Measurements from ENCODE around the gene CERKL. TPM values are rescaled to one million over a fixed set of nuclear protein-coding genes. Genes with fewer than 3 reads are reported as not detected.

The CERKL gene
- total and polyA plus RNA-seq, 9 of the 15 experiments (the other 6 are each of a cell fraction or from before 2014, with no cell fraction given), result 0.04 to 0.08 TPM; not detected in 7

GRCh38 chr2:181632733-181633401 is 24.0 kb downstream of the CERKL start:
- no peak overlapping the region for H3K27ac ChIP-seq (ENCODE audit: extremely low read depth, low read depth, low read length)
- DNase-seq (ENCODE audit: extremely low read depth in 1 of 4, low spot score in 3 of 4) (no peak), FAIRE-seq (no peak), ATAC-seq (no peak)
- no peaks in the 10 kb centered on the region for H3K9me3 ChIP-seq (replicated peaks; ENCODE audit: control insufficient read depth, insufficient read depth, low read depth, low read length)
- ChIA-PET POLR2A (interaction anchor here (0.6 kb wide), 1 partner anchor 19 kb away, joined by 3 read pairs; no protein-coding TSS in a partner anchor), CTCF (ENCODE audit: low intra/inter-chr PET ratio) (no interaction called here)
- no peak overlapping the region for H3K4me2 ChIP-seq (ENCODE audit: insufficient read depth, low read length)
- in situ Hi-C loops (cut with MboI) (no loop called here), intact Hi-C loops (cut with micrococcal nuclease) (no loop called here)
- H3K9me1 ChIP-seq (ENCODE audit: control insufficient read depth, insufficient read depth, low read length), result no peaks in the 10 kb centered on the region
- H2AFZ ChIP-seq (ENCODE audit: low read depth, low read length), result no peak overlapping the region
- H3K4me1 ChIP-seq (replicated peaks in 1 of 2; ENCODE audit: control insufficient read depth in 2 of 2, insufficient read depth in 2 of 2, low read length in 2 of 2), result no peaks in the 10 kb centered on the region
- BruUV-seq (replicated peaks), result no TSS peak
- no peak overlapping the region for H3K4me3 ChIP-seq
- H3K79me2 ChIP-seq (ENCODE audit: control insufficient read depth, insufficient read depth, low read length), result no peaks in the 10 kb centered on the region
- H3K9ac ChIP-seq (ENCODE audit: insufficient read depth in 1 of 2, low read depth in 2 of 2, low read length in 2 of 2), result no peak overlapping the region
- no peaks in the 10 kb centered on the region for H4K20me1 ChIP-seq (replicated peaks; ENCODE audit: control insufficient read depth, insufficient read depth, low read length)
- WGBS (ENCODE audit: insufficient coverage, low coverage, missing lambda C conversion rate), result 0% methylated on average over 4 of the region's 4 CpGs
- H3K36me3 ChIP-seq (ENCODE audit: control insufficient read depth, insufficient read depth, low read length), result no peaks in the 10 kb centered on the region
- no peak for TF ChIP-seq ZBTB2 (IDR thresholded peaks at IDR 0.05)
- no peak for TF ChIP-seq NR2C2 (CRISPR knock-in tag; IDR thresholded peaks at IDR 0.05)
- TF ChIP-seq NR2C2 (tag; IDR thresholded peaks at IDR 0.05), result no peak
- TF ChIP-seq TAF1 (IDR thresholded peaks at IDR 0.05; ENCODE audit: control insufficient read depth, extremely low read depth, insufficient read depth, low read length, severe bottlenecking), result no peak
- no peak for TF ChIP-seq NEUROD1 (IDR thresholded peaks at IDR 0.05; ENCODE audit: borderline replicate concordance, low read depth, low read length, partially characterized antibody)
- no peak for TF ChIP-seq POLR2G (IDR thresholded peaks at IDR 0.05; ENCODE audit: low read depth, low read length)
- H3K27me3 ChIP-seq (ENCODE audit: control insufficient read depth in 2 of 2, insufficient read depth in 2 of 2, low read length in 2 of 2), result no peaks in the 10 kb centered on the region

Measured in K562 (cell line).